SK-N-SH (cell line): ENCODE results near the gene CLDN6. TPM values are rescaled to one million over a fixed set of nuclear protein-coding genes. Genes with fewer than 3 reads are reported as not detected.

ENCODE experiments used
- CTCF ChIA-PET: fragments of 300-600, 350-600 bp; formaldehyde crosslinking; extraction: SDS; loops from one replicate; lab custom pipeline; 2021; lab: Yijun Ruan, JAX
- POLR2A ChIA-PET: fragments of 350-600 bp; sonication (Branson Sonifier 250); formaldehyde crosslinking; extraction: SDS; loops from one replicate; lab custom pipeline; 2020; ENCODE audit warnings: antibody characterized with exemption, inconsistent platforms; lab: Yijun Ruan, JAX
- DNase-seq: peaks from one replicate; pipeline ENCODE4 v3.0.0; 2012
- H2AFZ ChIP-seq: fragments of 200-600 bp; sonication (generic); 2 replicates; pipeline ENCODE4 v1.8.1; 2016; ENCODE audit warnings: antibody characterized with exemption, mild to moderate bottlenecking, low read depth
- H3F3A ChIP-seq: fragments of 200-600 bp; sonication (generic); replicated peaks from 2 replicates; pipeline ENCODE3; 2016; ENCODE audit warnings: antibody characterized with exemption, mild to moderate bottlenecking; ENCODE audit not compliant: insufficient read depth
- H3K27ac ChIP-seq, 2 experiments: fragments of 200-500 bp in 1 of 2; fragments of 200-600 bp in 1 of 2; sonication (Bioruptor generic) in 1 of 2; sonication (generic), shearing (Covaris generic) in 1 of 2; 2 replicates each; pipeline versions ENCODE4 v1.5.1 to v1.6.1; 2014 to 2016; ENCODE audit warnings: low read depth in 2 of 2, inconsistent platforms in 1 of 2, low read length in 1 of 2, mild to moderate bottlenecking in 1 of 2, mixed read lengths in 1 of 2
- H3K27me3 ChIP-seq: fragments of 200-600 bp; sonication (generic), shearing (Covaris generic); 2 replicates; pipeline ENCODE4 v1.6.1; 2016; ENCODE audit warnings: mixed run types; ENCODE audit not compliant: insufficient read depth
- H3K36me3 ChIP-seq, 2 experiments: fragments of 200-500 bp in 1 of 2; fragments of 200-600 bp in 1 of 2; sonication (Bioruptor generic) in 1 of 2; sonication (generic) in 1 of 2; replicated peaks in 1 of 2; 2 replicates each; pipeline versions ENCODE3 to v1.5.1; 2014 to 2016; ENCODE audit warnings: low read length in 1 of 2, mild to moderate bottlenecking in 1 of 2; ENCODE audit not compliant: insufficient read depth in 2 of 2, control insufficient read depth in 1 of 2
- H3K4me1 ChIP-seq, 2 experiments: fragments of 200-500 bp in 1 of 2; fragments of 200-600 bp in 1 of 2; sonication (Bioruptor generic) in 1 of 2; sonication (generic), shearing (Covaris generic) in 1 of 2; 2 replicates each; pipeline versions ENCODE4 v1.5.1 to v1.6.1; 2014 to 2016; ENCODE audit warnings: low read depth in 1 of 2, low read length in 1 of 2, mixed run types in 1 of 2; ENCODE audit not compliant: insufficient read depth in 2 of 2, control insufficient read depth in 1 of 2
- H3K4me2 ChIP-seq: fragments of 200-600 bp; sonication (generic), shearing (Covaris generic); 2 replicates; pipeline ENCODE4 v1.6.1; 2017; ENCODE audit warnings: mixed run types
- H3K4me3 ChIP-seq, 2 experiments: fragments of 200-500 bp in 1 of 2; fragments of 200-600 bp in 1 of 2; sonication (Bioruptor generic) in 1 of 2; sonication (generic), shearing (Covaris generic) in 1 of 2; 2 replicates each; pipeline versions ENCODE4 v1.5.1 to v1.8.1; 2014 to 2016; ENCODE audit warnings: low read depth in 2 of 2, inconsistent platforms in 1 of 2, low read length in 1 of 2, mild to moderate bottlenecking in 1 of 2, mixed read lengths in 1 of 2, moderate library complexity in 1 of 2
- H3K79me2 ChIP-seq: fragments of 200-600 bp; sonication (generic); 2 replicates; pipeline ENCODE4 v1.8.1; 2017; ENCODE audit warnings: mild to moderate bottlenecking; ENCODE audit not compliant: insufficient read depth
- H3K9ac ChIP-seq: fragments of 200-600 bp; sonication (generic); 2 replicates; pipeline ENCODE4 v1.6.1; 2017; ENCODE audit warnings: mixed run types
- H3K9me2 ChIP-seq: fragments of 200-600 bp; sonication (generic); 2 replicates; pipeline ENCODE4 v1.6.1; 2017; ENCODE audit warnings: mixed run types
- H3K9me3 ChIP-seq: fragments of 200-600 bp; sonication (generic); 2 replicates; pipeline ENCODE4 v1.6.1; 2017; ENCODE audit warnings: mixed run types, mild to moderate bottlenecking, moderate library complexity
- H4K20me1 ChIP-seq: fragments of 200-600 bp; sonication (generic); 2 replicates; pipeline ENCODE4 v1.6.1; 2017; ENCODE audit warnings: mild to moderate bottlenecking, mixed run types; ENCODE audit not compliant: insufficient read depth
- CHD2 ChIP-seq: fragments of 150-350 bp; IDR thresholded peaks from 2 replicates; pipeline ENCODE4 v1.6.1; 2018; ENCODE audit warnings: low read length; ENCODE audit not compliant: partially characterized antibody
- ELF1 ChIP-seq: IDR thresholded peaks from 2 replicates; pipeline ENCODE4 v1.4.0; 2012
- FOXM1 ChIP-seq: IDR thresholded peaks from 2 replicates; pipeline ENCODE4 v1.4.0; 2012; ENCODE audit warnings: low read depth, mild to moderate bottlenecking
- GABPA ChIP-seq: IDR thresholded peaks from 2 replicates; pipeline ENCODE4 v1.4.0; 2012; ENCODE audit warnings: low read depth, mild to moderate bottlenecking
- GATA2 ChIP-seq: sonication (generic); formaldehyde crosslinking; IDR thresholded peaks from 2 replicates; pipeline ENCODE4 v1.5.0; 2020; ENCODE audit warnings: mild to moderate bottlenecking, missing genetic modification reagents
- MXI1 ChIP-seq: IDR thresholded peaks from 2 replicates; pipeline ENCODE4 v1.6.1; 2012; ENCODE audit warnings: mild to moderate bottlenecking, low read depth, low read length, improper control_type of control experiment
- NRF1 ChIP-seq: IDR thresholded peaks from 2 replicates; pipeline ENCODE4 v1.6.1; 2012; ENCODE audit warnings: low read depth, mild to moderate bottlenecking, low read length
- POLR2AphosphoS5 ChIP-seq: IDR thresholded peaks from 2 replicates; pipeline ENCODE4 v1.6.1; 2012; ENCODE audit warnings: low read depth, low read length
- RCOR1 ChIP-seq: fragments of 150-350 bp; IDR thresholded peaks from 2 replicates; pipeline ENCODE4 v1.6.1; 2017; ENCODE audit warnings: antibody characterized with exemption, low read length
- RXRA ChIP-seq: IDR thresholded peaks from 2 replicates; pipeline ENCODE4 v1.4.0; 2012; ENCODE audit warnings: low read depth, mild to moderate bottlenecking, borderline replicate concordance
- SIN3A ChIP-seq: IDR thresholded peaks from 2 replicates; pipeline ENCODE4 v1.6.1; 2012; ENCODE audit warnings: low read depth, mild to moderate bottlenecking, low read length, moderate library complexity, borderline replicate concordance
- SMC3 ChIP-seq: IDR thresholded peaks from 2 replicates; pipeline ENCODE4 v1.6.1; 2012; ENCODE audit warnings: low read depth, low read length, improper control_type of control experiment
- TAF1 ChIP-seq: IDR thresholded peaks from 2 replicates; pipeline ENCODE4 v1.6.1; 2012; ENCODE audit warnings: low read depth, mild to moderate bottlenecking, low read length, moderate library complexity, borderline replicate concordance
- WGBS: methylation state at CpG from one replicate; pipeline ENCODE4 v1.1.6; 2017; ENCODE audit warnings: low lambda C conversion rate; 5-methylcytosine and 5-hydroxymethylcytosine counted together
- polyA plus RNA-seq, 3 experiments: library from polyadenylated mRNA; depleted of rRNA; stranded (reverse); fragments of >200 nt; gene quantifications; 2 replicates each; pipeline ENCODE4 v1.2.3, GENCODE V29; 2012
- TF ChIP-seq, protein P1 (sequence below): fragments of 200-600 bp; sonication (generic); IDR thresholded peaks from 2 replicates; pipeline ENCODE4 v1.6.1; 2017; ENCODE audit warnings: antibody characterized with exemption, mild to moderate bottlenecking, moderate library complexity
- TF ChIP-seq, protein P2 (sequence below): fragments of 150-350 bp; IDR thresholded peaks from 2 replicates; pipeline ENCODE4 v1.6.1; 2016; ENCODE audit warnings: mild to moderate bottlenecking, low read depth, low read length
- TF ChIP-seq, protein P3 (sequence below): IDR thresholded peaks from 2 replicates; pipeline ENCODE4 v1.4.0; 2012; ENCODE audit warnings: low read depth, borderline replicate concordance
- TF ChIP-seq, protein P4 (sequence below): IDR thresholded peaks from 2 replicates; pipeline ENCODE4 v1.4.0; 2012; ENCODE audit warnings: low read depth

CLDN6 gene
- polyA plus RNA-seq, 1 of the 3 experiments (the other 2 are of a cell fraction): 0.20 TPM

DNA sequence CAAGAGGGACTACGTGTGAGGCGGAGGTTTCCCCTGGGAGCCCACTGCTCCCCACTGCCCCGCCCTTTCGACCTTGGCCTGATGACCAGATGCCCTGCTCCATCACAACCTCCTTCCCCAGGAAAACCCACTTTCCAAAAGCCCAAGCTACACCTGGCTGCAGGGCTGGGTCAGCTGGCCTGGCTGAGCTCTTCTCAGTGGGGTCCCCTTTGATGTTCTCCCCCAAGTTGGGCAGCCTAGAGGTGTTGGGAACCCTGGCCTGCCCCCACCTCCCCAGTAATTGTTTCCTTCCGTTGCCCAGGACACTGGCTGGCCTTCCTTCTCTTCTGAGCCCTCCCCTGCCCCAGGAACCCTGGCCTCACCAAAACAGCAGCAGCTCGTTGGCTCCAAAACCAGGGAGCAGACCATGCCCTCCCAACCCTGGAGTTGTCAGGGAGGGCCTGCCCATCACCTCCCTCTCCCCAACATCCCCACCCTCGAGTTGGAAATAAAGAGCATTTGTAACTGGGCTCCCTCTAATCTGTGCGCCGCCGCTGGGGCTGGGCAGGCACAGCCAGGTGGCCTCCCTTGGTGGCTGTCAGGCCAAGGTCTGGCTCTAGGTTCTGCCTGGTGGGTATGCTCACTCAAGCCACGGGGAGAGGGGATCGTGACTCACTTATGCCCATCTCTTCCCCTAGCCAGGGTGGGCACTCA is 3.8 kb downstream of the CLDN6 start:
- Histone ChIP-seq H3K9ac (no peak overlapping the region), H2AFZ (no peak overlapping the region)
- TF ChIP-seq, protein P1, sequence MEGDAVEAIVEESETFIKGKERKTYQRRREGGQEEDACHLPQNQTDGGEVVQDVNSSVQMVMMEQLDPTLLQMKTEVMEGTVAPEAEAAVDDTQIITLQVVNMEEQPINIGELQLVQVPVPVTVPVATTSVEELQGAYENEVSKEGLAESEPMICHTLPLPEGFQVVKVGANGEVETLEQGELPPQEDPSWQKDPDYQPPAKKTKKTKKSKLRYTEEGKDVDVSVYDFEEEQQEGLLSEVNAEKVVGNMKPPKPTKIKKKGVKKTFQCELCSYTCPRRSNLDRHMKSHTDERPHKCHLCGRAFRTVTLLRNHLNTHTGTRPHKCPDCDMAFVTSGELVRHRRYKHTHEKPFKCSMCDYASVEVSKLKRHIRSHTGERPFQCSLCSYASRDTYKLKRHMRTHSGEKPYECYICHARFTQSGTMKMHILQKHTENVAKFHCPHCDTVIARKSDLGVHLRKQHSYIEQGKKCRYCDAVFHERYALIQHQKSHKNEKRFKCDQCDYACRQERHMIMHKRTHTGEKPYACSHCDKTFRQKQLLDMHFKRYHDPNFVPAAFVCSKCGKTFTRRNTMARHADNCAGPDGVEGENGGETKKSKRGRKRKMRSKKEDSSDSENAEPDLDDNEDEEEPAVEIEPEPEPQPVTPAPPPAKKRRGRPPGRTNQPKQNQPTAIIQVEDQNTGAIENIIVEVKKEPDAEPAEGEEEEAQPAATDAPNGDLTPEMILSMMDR: no peak
- no peak for TF ChIP-seq SMC3
- no peak for TF ChIP-seq GABPA
- TF ChIP-seq TAF1: no peak
- no peak for TF ChIP-seq ELF1
- no peak for TF ChIP-seq CHD2
- TF ChIP-seq RCOR1: no peak
- TF ChIP-seq NRF1: no peak
- TF ChIP-seq, protein P2, sequence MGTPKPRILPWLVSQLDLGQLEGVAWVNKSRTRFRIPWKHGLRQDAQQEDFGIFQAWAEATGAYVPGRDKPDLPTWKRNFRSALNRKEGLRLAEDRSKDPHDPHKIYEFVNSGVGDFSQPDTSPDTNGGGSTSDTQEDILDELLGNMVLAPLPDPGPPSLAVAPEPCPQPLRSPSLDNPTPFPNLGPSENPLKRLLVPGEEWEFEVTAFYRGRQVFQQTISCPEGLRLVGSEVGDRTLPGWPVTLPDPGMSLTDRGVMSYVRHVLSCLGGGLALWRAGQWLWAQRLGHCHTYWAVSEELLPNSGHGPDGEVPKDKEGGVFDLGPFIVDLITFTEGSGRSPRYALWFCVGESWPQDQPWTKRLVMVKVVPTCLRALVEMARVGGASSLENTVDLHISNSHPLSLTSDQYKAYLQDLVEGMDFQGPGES: no peak
- no peak for TF ChIP-seq GATA2 (CRISPR knock-in tag)
- no peak for TF ChIP-seq MXI1
- no peak for TF ChIP-seq POLR2AphosphoS5
- TF ChIP-seq, protein P3, sequence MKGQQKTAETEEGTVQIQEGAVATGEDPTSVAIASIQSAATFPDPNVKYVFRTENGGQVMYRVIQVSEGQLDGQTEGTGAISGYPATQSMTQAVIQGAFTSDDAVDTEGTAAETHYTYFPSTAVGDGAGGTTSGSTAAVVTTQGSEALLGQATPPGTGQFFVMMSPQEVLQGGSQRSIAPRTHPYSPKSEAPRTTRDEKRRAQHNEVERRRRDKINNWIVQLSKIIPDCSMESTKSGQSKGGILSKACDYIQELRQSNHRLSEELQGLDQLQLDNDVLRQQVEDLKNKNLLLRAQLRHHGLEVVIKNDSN: no peak
- no peak for TF ChIP-seq FOXM1
- no peak for TF ChIP-seq SIN3A
- TF ChIP-seq, protein P4, sequence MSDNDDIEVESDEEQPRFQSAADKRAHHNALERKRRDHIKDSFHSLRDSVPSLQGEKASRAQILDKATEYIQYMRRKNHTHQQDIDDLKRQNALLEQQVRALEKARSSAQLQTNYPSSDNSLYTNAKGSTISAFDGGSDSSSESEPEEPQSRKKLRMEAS: no peak
- no peak for TF ChIP-seq RXRA
- TF ChIP-seq, all 33 proteins: peak for 0
- Histone ChIP-seq H3F3A (no peaks in the 10 kb centered on the region), H3K27me3 (no peaks in the 10 kb centered on the region), H3K4me2 (no peak overlapping the region), H3K27ac (no peak overlapping the region), H4K20me1 (no peaks in the 10 kb centered on the region), H3K36me3 (no peaks in the 10 kb centered on the region), H3K9me3 (no peaks in the 10 kb centered on the region), H3K9me2 (no peaks in the 10 kb centered on the region), H3K4me1 (peaks cover 0 to 6% of the 10 kb centered on the region in 2 experiments; a peak in 1 of 4 replicates), H3K4me3 (no peak overlapping the region), H3K79me2 (no peaks in the 10 kb centered on the region)
- ChIA-PET POLR2A (no interaction called here), CTCF (interaction anchor here (1.0 kb wide), 1 partner anchor 87 kb away, joined by 3 read pairs; no protein-coding TSS in a partner anchor)
- WGBS: 73% methylated on average over 12 of the region's 12 CpGs
- no peak for DNase-seq
